Immature natural killer cell (primary cell): ENCODE data around the gene TRIO. TPM values are rescaled to one million over a fixed set of nuclear protein-coding genes. Genes with fewer than 3 reads are reported as not detected.

Source experiments
- DNase-seq, 3 donors: peaks; one replicate each; pipeline ENCODE4 v3.0.0; 2022; ENCODE audit warnings: mixed read lengths in 1 of 3
- H3K27ac Mint-ChIP-seq, 6 donors: one replicate each; pipeline ENCODE4 v1.8.0; 2020; ENCODE audit warnings: mixed read lengths in 6 of 6, mild to moderate bottlenecking in 5 of 6, inconsistent platforms in 4 of 6, moderate library complexity in 3 of 6
- H3K27me3 Mint-ChIP-seq, 3 donors: one replicate each; pipeline ENCODE4 v1.8.0; 2020 to 2021; ENCODE audit warnings: low read depth in 3 of 3, mild to moderate bottlenecking in 3 of 3, mixed read lengths in 3 of 3, moderate library complexity in 3 of 3, inconsistent platforms in 1 of 3
- H3K36me3 Mint-ChIP-seq, 3 donors: one replicate each; pipeline ENCODE4 v1.8.0; 2020; ENCODE audit warnings: mixed read lengths in 3 of 3, inconsistent platforms in 2 of 3, mild to moderate bottlenecking in 2 of 3
- H3K4me1 Mint-ChIP-seq, 2 donors: one replicate each; pipeline ENCODE4 v1.8.0; 2020; ENCODE audit warnings: inconsistent platforms in 2 of 2, mild to moderate bottlenecking in 2 of 2, mixed read lengths in 2 of 2, moderate library complexity in 1 of 2
- H3K4me3 Mint-ChIP-seq, 5 donors: one replicate each; pipeline ENCODE4 v1.8.0; 2020; ENCODE audit warnings: mild to moderate bottlenecking in 5 of 5, mixed read lengths in 5 of 5, inconsistent platforms in 3 of 5, moderate library complexity in 3 of 5
- H3K9me3 Mint-ChIP-seq, 6 donors: one replicate each; pipeline ENCODE4 v1.8.0; 2020; ENCODE audit warnings: mild to moderate bottlenecking in 6 of 6, mixed read lengths in 6 of 6, inconsistent platforms in 4 of 6, moderate library complexity in 3 of 6
- polyA plus RNA-seq, 3 donors: library from polyadenylated mRNA; unstranded; fragments of 300-500 nt; fragmentation: Illumina TruSeq; gene quantifications; one replicate each; pipeline ENCODE4 v1.2.3, GENCODE V29; 2021

The TRIO gene
- polyA plus RNA-seq, 3 donors from 2014 or later: 0.70 to 2.3 (median 1.2) TPM

- peak overlapping the region in 4 of 5 donors; percentile 5 to 76 (median 60) for H3K4me3 Mint-ChIP-seq
- peaks cover 0 to 7% (median 3%) of the 10 kb centered on the region in 3 donors for H3K27me3 Mint-ChIP-seq
- DNase-seq: no peak
- H3K36me3 Mint-ChIP-seq: peaks cover 0 to 28% (median 24%) of the 10 kb centered on the region in 3 donors
- peaks cover 53 to 72% of the 10 kb centered on the region in 2 donors for H3K4me1 Mint-ChIP-seq
- no peaks in the 10 kb centered on the region for H3K9me3 Mint-ChIP-seq
- no peak overlapping the region for H3K27ac Mint-ChIP-seq
Observed at GRCh38 chr5:14366763-14367162, 223.6 kb downstream of the TRIO start.

- DNase-seq: no peak
- Mint-ChIP-seq H3K4me3 (peak overlapping the region in 1 of 5 donors; percentile 21), H3K27me3 (peaks cover 0 to 7% (median 3%) of the 10 kb centered on the region in 3 donors), H3K27ac (peak overlapping the region in 1 of 6 donors; percentile 53), H3K36me3 (peaks cover 0 to 32% (median 24%) of the 10 kb centered on the region in 3 donors), H3K9me3 (no peaks in the 10 kb centered on the region), H3K4me1 (peaks cover 53 to 72% of the 10 kb centered on the region in 2 donors)
Observed at GRCh38 chr5:14367364-14367763, 224.2 kb downstream of the TRIO start.

DNA sequence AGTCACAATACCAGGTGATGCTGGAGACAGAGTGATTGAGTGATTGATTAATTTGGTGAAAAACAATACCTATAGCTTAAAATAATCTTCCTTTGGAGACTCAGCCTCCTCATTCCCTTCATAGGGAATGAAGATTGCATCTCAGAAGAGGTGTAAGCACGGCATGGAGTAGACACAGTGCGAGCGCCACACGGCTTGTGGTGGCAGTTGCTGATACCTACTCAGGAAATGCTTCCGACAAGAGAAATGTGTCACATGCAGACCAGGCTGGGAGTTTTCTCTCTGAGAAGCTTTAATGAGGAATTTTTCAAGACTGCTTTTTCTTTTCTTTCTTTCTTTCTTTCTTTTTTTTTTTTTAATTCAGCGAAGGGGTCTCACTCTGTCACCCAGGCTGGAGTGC is 226.6 kb downstream of the TRIO start:
- Mint-ChIP-seq H3K27ac (peak overlapping the region; percentile 60 to 87 (median 80)), H3K36me3 (peaks cover 0 to 40% (median 23%) of the 10 kb centered on the region in 3 donors), H3K4me1 (peaks cover 44 to 62% of the 10 kb centered on the region in 2 donors), H3K4me3 (peak overlapping the region; percentile 12 to 69 (median 44)), H3K27me3 (peaks cover 0 to 7% (median 3%) of the 10 kb centered on the region in 3 donors), H3K9me3 (no peaks in the 10 kb centered on the region)
- peak; percentile 23 to 35 (median 26) for DNase-seq

DNA sequence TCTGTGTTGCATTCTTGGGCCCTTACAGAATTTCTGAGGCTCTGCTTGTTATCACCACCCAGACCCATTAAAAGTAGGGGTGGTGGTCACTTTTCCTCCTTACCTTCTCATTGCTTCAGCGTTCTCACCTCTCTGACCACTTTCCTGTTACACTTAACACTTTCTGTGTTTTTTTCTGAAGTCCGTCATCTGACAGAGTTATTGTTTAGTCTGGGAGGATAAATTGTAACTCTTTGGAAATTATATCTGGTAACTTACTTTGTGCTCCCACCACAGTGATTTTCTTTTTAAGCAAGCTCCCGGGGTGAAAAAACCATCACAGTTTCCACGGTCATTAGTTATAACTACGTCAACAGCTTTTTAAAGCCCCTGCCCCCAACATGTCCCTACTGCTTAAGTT is 227.2 kb downstream of the TRIO start:
- H3K4me3 Mint-ChIP-seq: peak overlapping the region in 4 of 5 donors; percentile 12 to 69 (median 31)
- DNase-seq: peak; percentile 38 to 53 (median 52)
- peak overlapping the region; percentile 60 to 87 (median 80) for H3K27ac Mint-ChIP-seq
- no peaks in the 10 kb centered on the region for H3K9me3 Mint-ChIP-seq
- peaks cover 0 to 44% (median 23%) of the 10 kb centered on the region in 3 donors for H3K36me3 Mint-ChIP-seq
- H3K4me1 Mint-ChIP-seq: peaks cover 38 to 56% of the 10 kb centered on the region in 2 donors
- H3K27me3 Mint-ChIP-seq: peaks cover 0 to 7% (median 0%) of the 10 kb centered on the region in 3 donors

GRCh38 chr5:14373685-14374084 is 230.5 kb downstream of the TRIO start:
- H3K4me1 Mint-ChIP-seq: peaks cover 18 to 23% of the 10 kb centered on the region in 2 donors
- DNase-seq: no peak
- H3K9me3 Mint-ChIP-seq: no peaks in the 10 kb centered on the region
- H3K27ac Mint-ChIP-seq: no peak overlapping the region
- H3K27me3 Mint-ChIP-seq: peaks cover 0 to 4% (median 0%) of the 10 kb centered on the region in 3 donors
- H3K36me3 Mint-ChIP-seq: peaks cover 9 to 49% (median 25%) of the 10 kb centered on the region in 3 donors
- no peak overlapping the region for H3K4me3 Mint-ChIP-seq

DNA sequence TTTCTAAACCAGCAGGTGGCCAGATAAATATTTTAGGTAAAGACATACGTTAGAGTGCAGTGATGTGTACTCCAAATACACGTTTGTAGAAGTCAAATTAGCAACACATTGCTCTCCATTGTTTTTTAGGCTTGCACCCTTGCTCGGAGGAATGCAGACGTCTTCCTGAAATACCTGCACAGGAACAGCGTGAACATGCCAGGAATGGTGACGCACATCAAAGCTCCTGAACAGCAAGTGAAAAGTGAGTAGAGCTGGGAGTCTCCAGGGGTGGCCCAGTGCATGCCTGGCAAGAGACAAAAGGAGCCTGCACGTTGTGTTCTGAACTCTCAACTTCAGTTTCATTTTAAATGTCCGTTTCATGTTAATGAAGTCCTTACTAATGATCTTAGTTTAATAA is 231.0 kb downstream of the TRIO start:
- Mint-ChIP-seq H3K36me3 (peaks cover 9 to 51% (median 25%) of the 10 kb centered on the region in 3 donors), H3K9me3 (no peaks in the 10 kb centered on the region), H3K27ac (no peak overlapping the region), H3K4me1 (peaks cover 16 to 19% of the 10 kb centered on the region in 2 donors), H3K4me3 (no peak overlapping the region), H3K27me3 (peaks cover 0 to 6% (median 0%) of the 10 kb centered on the region in 3 donors)
- no peak for DNase-seq

GRCh38 chr5:14376789-14377188 is 233.6 kb downstream of the TRIO start:
- Mint-ChIP-seq H3K27me3 (peaks cover 0 to 3% (median 0%) of the 10 kb centered on the region in 3 donors), H3K4me1 (no peaks in the 10 kb centered on the region), H3K27ac (no peak overlapping the region), H3K36me3 (peaks cover 26 to 68% (median 37%) of the 10 kb centered on the region in 3 donors), H3K4me3 (no peak overlapping the region), H3K9me3 (no peaks in the 10 kb centered on the region)
- DNase-seq: no peak

DNA sequence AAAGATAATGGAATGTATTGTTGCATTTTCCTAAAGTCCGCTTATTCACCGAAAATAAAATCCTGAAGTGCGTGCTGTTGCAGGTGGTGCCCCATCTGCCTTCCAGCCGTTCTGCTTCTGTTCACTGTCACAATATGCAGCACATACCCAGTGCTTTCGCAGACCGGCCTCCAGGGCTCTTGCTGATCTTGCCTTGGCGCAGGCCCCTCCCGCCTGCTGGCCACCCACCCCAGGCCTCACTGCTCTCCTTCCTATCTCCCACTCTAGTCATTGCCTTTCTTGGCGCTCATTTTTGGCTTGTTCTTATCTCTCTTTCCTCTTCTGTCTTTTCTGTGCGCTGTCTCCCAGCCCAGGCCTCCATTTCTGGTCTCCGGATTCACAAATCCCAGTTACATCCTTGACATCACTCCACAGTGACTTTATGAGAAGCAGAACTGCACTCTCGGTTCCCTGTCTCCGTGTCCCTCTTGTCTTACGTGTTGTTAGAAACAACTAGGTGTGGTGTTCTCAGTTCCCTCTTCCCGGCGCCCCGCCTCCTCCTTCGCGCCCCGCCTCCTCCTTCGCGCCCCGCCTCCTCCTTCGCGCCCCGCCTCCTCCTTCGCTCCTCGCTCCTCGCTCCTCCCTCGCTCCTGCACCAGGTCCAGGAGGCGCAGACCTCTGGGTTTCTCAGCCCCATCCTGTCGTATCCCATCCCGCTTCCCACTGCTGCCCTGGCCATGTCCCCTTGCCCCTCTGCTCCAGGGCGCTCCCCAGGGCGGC is 236.8 kb downstream of the TRIO start:
- Mint-ChIP-seq H3K27me3 (peaks cover 0 to 2% (median 0%) of the 10 kb centered on the region in 3 donors), H3K4me1 (no peaks in the 10 kb centered on the region), H3K36me3 (peaks cover 26 to 65% (median 40%) of the 10 kb centered on the region in 3 donors), H3K27ac (no peak overlapping the region), H3K4me3 (no peak overlapping the region), H3K9me3 (no peaks in the 10 kb centered on the region)
- DNase-seq: no peak

- H3K27ac Mint-ChIP-seq: no peak overlapping the region
- no peaks in the 10 kb centered on the region for H3K4me1 Mint-ChIP-seq
- peaks cover 0 to 2% (median 0%) of the 10 kb centered on the region in 3 donors for H3K27me3 Mint-ChIP-seq
- H3K4me3 Mint-ChIP-seq: no peak overlapping the region
- peaks cover 26 to 60% (median 43%) of the 10 kb centered on the region in 3 donors for H3K36me3 Mint-ChIP-seq
- no peak for DNase-seq
- H3K9me3 Mint-ChIP-seq: no peaks in the 10 kb centered on the region
Observed at GRCh38 chr5:14380712-14381111, 237.6 kb downstream of the TRIO start.

GRCh38 chr5:14382640-14383039 is 239.5 kb downstream of the TRIO start:
- H3K9me3 Mint-ChIP-seq: no peaks in the 10 kb centered on the region
- H3K27me3 Mint-ChIP-seq: peaks cover 0 to 5% (median 0%) of the 10 kb centered on the region in 3 donors
- DNase-seq: no peak
- peaks cover 23 to 58% (median 38%) of the 10 kb centered on the region in 3 donors for H3K36me3 Mint-ChIP-seq
- H3K27ac Mint-ChIP-seq: no peak overlapping the region
- H3K4me3 Mint-ChIP-seq: no peak overlapping the region
- H3K4me1 Mint-ChIP-seq: no peaks in the 10 kb centered on the region

DNA sequence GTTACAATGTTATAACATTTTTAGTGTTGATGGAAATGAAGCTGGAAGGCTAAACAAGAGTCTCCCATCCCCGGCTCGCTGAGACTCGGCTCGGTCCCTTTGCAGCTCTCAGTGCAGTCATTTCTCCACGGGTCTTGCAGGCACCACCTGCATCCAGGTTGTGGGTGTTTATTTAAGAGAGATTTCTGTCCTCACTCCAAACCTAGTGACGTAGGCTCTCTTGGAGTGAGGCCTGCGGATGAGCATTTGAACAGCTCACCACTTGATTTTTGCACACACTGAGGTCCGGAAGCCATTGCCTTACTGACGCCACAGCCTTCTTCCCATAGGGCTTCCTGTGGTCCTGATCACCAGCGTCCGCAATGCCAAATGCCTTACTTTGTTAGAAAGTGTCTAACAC is 240.8 kb downstream of the TRIO start:
- H3K27ac Mint-ChIP-seq: no peak overlapping the region

DNA sequence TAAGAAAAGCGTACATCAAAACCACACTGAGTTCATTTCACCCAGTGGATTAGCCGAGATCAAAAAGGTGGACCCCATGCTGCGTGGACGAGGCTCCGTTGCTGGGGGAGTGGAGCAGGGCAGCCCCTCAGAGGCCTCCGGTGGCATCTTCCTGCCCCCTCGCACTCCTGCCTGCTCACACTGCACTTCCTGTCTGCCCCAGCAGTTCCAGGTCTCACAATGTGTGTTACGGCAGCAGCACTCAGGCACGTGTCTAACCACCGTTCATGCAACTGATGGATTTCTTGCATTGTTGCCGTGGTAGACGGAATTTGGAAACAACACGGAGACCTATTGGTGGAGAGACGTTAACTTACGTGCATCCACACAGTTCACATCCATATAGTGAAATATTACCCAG is 241.9 kb downstream of the TRIO start:
- Mint-ChIP-seq H3K27me3 (peaks cover 0 to 3% (median 0%) of the 10 kb centered on the region in 3 donors), H3K9me3 (no peaks in the 10 kb centered on the region), H3K36me3 (peaks cover 20 to 58% (median 29%) of the 10 kb centered on the region in 3 donors), H3K4me3 (no peak overlapping the region), H3K4me1 (no peaks in the 10 kb centered on the region), H3K27ac (no peak overlapping the region)
- DNase-seq: no peak

More for the DNA sequence above, 240.8 kb downstream of the TRIO start:
- DNase-seq: no peak
- H3K9me3 Mint-ChIP-seq: no peaks in the 10 kb centered on the region
- H3K4me1 Mint-ChIP-seq: no peaks in the 10 kb centered on the region
- H3K4me3 Mint-ChIP-seq: no peak overlapping the region
- H3K36me3 Mint-ChIP-seq: peaks cover 21 to 59% (median 33%) of the 10 kb centered on the region in 3 donors
- H3K27me3 Mint-ChIP-seq: peaks cover 0 to 3% (median 0%) of the 10 kb centered on the region in 3 donors

DNA sequence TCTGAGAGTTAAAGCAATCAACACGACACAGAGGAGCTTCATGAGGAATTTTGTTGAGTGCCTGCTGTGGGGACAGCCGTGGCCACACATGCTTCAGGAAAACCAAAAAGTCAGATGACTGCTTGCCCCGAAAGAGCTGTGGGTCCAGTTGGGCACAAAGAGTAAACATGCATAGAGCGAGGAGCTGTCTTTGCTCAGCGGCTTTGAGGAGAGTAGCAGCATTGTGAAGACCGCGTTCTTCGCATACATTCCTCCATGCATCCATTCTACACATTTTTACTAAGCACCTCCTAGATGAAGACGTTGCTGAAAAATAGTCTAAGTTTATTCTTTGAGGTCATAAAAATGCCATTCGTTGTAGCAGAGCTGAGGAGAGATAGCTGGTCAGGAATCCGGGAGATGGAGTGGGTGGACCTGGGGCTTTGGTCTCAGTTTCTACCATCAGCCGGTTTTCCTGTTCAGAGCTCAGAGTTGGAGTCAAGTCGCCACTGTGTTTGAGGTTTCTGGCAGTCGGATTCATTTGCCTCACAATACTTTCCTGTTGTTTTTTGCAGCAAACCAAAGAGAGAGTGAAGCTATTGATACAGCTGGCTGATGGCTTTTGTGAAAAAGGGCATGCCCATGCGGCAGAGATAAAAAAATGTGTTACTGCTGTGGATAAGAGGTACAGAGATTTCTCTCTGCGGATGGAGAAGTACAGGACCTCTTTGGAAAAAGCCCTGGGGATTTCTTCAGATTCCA is 243.9 kb downstream of the TRIO start:
- Mint-ChIP-seq H3K4me1 (no peaks in the 10 kb centered on the region), H3K27ac (no peak overlapping the region), H3K36me3 (peaks cover 22 to 61% (median 35%) of the 10 kb centered on the region in 3 donors), H3K4me3 (no peak overlapping the region), H3K27me3 (peaks cover 0 to 3% (median 2%) of the 10 kb centered on the region in 3 donors), H3K9me3 (no peaks in the 10 kb centered on the region)
- no peak for DNase-seq

DNA sequence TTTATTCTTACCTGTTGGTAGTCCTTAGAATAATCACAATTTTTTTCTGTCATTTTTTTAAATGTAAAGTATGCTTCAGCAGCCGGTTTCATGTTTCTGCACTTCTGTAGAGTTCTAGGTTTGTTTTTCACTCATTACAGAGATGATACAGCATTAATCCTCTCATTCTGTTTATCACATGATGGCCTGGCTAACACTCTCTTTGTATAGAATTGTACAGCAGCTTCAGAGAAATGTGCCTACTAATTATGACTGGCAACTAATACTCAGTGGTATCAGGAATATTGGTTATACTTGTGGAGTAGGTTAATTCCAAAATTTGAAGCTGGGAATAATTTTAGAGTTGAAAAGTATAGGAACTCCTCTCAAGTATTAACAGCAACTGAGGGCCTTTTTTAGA is 245.6 kb downstream of the TRIO start:
- DNase-seq: no peak
- no peak overlapping the region for H3K4me3 Mint-ChIP-seq
- H3K27ac Mint-ChIP-seq: no peak overlapping the region
- H3K27me3 Mint-ChIP-seq: peaks cover 0 to 3% (median 2%) of the 10 kb centered on the region in 3 donors
- H3K36me3 Mint-ChIP-seq: peaks cover 22 to 65% (median 36%) of the 10 kb centered on the region in 3 donors
- no peaks in the 10 kb centered on the region for H3K9me3 Mint-ChIP-seq
- no peaks in the 10 kb centered on the region for H3K4me1 Mint-ChIP-seq
